A673 (cell line): ENCODE measurements around the gene SMCO1.

Experiments
- EZH2 ChIP-seq: fragments of 200-600 bp; sonication (generic); IDR thresholded peaks from 2 replicates; pipeline ENCODE4 v1.6.1; 2017; ENCODE audit warnings: borderline replicate concordance, low read depth, mild to moderate bottlenecking, mixed read lengths, antibody characterized with exemption, low read length; ENCODE audit not compliant: poor library complexity, severe bottlenecking
- TF ChIP-seq, protein P1 (sequence below): fragments of 300-800, 200-600 bp; sonication (generic); conservative IDR thresholded peaks from 2 replicates; pipeline ENCODE4 v1.5.1; 2017; ENCODE audit warnings: low read depth, mild to moderate bottlenecking, antibody characterized with exemption, low read length, moderate library complexity, mixed read lengths

DNA sequence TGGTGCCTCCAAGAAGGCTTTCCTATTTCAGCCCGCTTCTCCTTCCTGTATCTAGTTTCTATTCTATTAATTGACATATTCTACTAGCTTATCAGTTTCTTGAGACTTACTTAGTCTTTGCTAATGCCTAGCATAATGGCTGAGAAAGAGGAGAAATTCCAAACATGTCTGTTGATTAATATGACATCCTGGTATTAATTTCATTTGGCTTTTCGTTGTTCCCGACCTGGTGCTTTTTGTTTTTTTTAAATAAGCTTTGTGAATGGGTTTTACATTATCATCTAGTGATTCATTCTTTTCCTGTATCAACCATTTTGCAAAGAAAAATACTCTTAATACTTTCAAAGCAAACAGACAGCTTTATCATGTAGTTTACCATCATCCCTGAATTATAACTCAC lies 40.1 kb upstream of the SMCO1 start:
- TF ChIP-seq, protein P1, sequence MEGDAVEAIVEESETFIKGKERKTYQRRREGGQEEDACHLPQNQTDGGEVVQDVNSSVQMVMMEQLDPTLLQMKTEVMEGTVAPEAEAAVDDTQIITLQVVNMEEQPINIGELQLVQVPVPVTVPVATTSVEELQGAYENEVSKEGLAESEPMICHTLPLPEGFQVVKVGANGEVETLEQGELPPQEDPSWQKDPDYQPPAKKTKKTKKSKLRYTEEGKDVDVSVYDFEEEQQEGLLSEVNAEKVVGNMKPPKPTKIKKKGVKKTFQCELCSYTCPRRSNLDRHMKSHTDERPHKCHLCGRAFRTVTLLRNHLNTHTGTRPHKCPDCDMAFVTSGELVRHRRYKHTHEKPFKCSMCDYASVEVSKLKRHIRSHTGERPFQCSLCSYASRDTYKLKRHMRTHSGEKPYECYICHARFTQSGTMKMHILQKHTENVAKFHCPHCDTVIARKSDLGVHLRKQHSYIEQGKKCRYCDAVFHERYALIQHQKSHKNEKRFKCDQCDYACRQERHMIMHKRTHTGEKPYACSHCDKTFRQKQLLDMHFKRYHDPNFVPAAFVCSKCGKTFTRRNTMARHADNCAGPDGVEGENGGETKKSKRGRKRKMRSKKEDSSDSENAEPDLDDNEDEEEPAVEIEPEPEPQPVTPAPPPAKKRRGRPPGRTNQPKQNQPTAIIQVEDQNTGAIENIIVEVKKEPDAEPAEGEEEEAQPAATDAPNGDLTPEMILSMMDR, result no peak
- TF ChIP-seq EZH2, result no peak
